Aorta (tissue), 5 donors: ENCODE data around the gene ICOSLG. TPM values are rescaled to one million over a fixed set of nuclear protein-coding genes. Genes with fewer than 3 reads are reported as not detected.
"Not testable (repeated sequence)": the region's sequence is repeated elsewhere in the genome, so short reads cannot be mapped to it uniquely, and the experiment has no call there.

Experiments
- ATAC-seq: fragments of 200-7000 bp; cut with Tn5 transposase; one replicate; pipeline ENCODE4 v1.9.1; 2022; ENCODE audit warnings: moderate library complexity; ENCODE audit not compliant: low FRiP score
- DNase-seq, 2 donors: peaks; one replicate each; pipeline ENCODE4 v3.0.0-alpha.2; 2020
- H3K27ac ChIP-seq, 2 donors: one replicate each; pipeline ENCODE4 v1.5.1; 2013; ENCODE audit warnings: low read length in 2 of 2, mild to moderate bottlenecking in 2 of 2, moderate library complexity in 2 of 2, control low read depth in 1 of 2, inconsistent platforms in 1 of 2, low read depth in 1 of 2
- H3K27me3 ChIP-seq, 2 donors: one replicate each; pipeline ENCODE4 v1.6.1; 2013; ENCODE audit warnings: control low read depth in 1 of 2, low read length in 1 of 2, mild to moderate bottlenecking in 1 of 2, moderate library complexity in 1 of 2; ENCODE audit not compliant: insufficient read depth in 2 of 2, control insufficient read depth in 1 of 2
- H3K36me3 ChIP-seq, 2 donors: one replicate each; pipeline ENCODE4 v1.6.1; 2013; ENCODE audit warnings: control low read depth in 1 of 2, low read length in 1 of 2, mild to moderate bottlenecking in 1 of 2; ENCODE audit not compliant: insufficient read depth in 2 of 2, control insufficient read depth in 1 of 2
- H3K4me1 ChIP-seq, 2 donors: one replicate each; pipeline ENCODE4 v1.6.1; 2013; ENCODE audit warnings: low read length in 2 of 2, control low read depth in 1 of 2, mild to moderate bottlenecking in 1 of 2, moderate library complexity in 1 of 2; ENCODE audit not compliant: insufficient read depth in 2 of 2, control insufficient read depth in 1 of 2
- H3K4me3 ChIP-seq, 2 donors: one replicate each; pipeline ENCODE4 v1.5.1; 2013; ENCODE audit warnings: low read length in 2 of 2, control low read depth in 1 of 2, mild to moderate bottlenecking in 1 of 2
- H3K9me3 ChIP-seq: one replicate; pipeline ENCODE4 v1.6.1; 2013; ENCODE audit warnings: mild to moderate bottlenecking, low read length; ENCODE audit not compliant: control insufficient read depth
- WGBS, 2 donors: extraction: QIAGEN DNeasy Blood & Tissue Kit; methylation state at CpG; one replicate each; pipeline ENCODE4 v1.1.7; 2013; 5-methylcytosine and 5-hydroxymethylcytosine counted together
- intact Hi-C, 2 donors: fragments of 100-400 bp; cut with DNase I; formaldehyde crosslinking; loops; one replicate each; pipeline versions ENCODE4 v1.14.2 to v1.15.0; 2022
- polyA plus RNA-seq, 2 donors: library from polyadenylated mRNA; stranded (reverse); fragments of 200-250 nt; gene quantifications; one replicate each; pipeline ENCODE4 v1.2.3, GENCODE V29; 2013
- total RNA-seq, 2 donors: library from RNA; stranded (reverse); fragmentation: NEBNext Ultra II Directional; extraction: Animal tissue kit (Norgen Biotek cat#: 25700); gene quantifications; one replicate each; pipeline ENCODE4 v1.2.1, GENCODE V29; 2021
- donor health status: healthy with polysubstance abuse.
- donor health status: Bipolar disorder and iron deficiency.
- donor health status: DM: no; HTN: no; CAD: no.
- donor health status: DM: no; HTN: no; CAD: no.
- donor health status: DM: yes; HTN: yes; CAD: no.

ICOSLG gene
- total and polyA plus RNA-seq, 4 donors: 0.56 to 3.9 (median 1.9) TPM

DNA sequence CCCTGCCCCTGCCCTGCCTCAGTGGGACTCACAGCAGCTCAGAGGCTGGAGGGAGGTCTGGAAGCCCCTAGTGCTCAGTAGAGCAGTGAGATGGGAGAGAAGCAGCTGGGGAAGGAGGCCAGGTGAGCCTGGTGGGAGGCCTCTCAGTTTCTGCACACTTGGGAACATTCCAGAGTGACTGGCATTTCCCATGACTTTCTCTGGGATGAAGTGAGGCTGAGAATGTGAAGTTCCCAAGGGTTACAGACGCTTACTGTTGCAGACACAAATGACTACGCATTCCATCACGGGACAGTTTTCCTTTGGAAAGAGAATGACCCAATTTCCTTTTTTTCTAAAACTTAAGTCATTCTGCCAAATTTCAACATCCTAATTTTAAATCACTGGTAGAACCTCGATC, 59.2 kb downstream of the ICOSLG start:
- no CpG with 5 or more reads among the region's 4 CpGs for WGBS, 2 donors
- H3K36me3 ChIP-seq, DNase-seq, H3K4me1 ChIP-seq, H3K4me3 ChIP-seq, H3K27ac ChIP-seq, H3K9me3 ChIP-seq, intact Hi-C loops, H3K27me3 ChIP-seq: not testable (repeated sequence)
- ATAC-seq: peak; percentile 65

DNA sequence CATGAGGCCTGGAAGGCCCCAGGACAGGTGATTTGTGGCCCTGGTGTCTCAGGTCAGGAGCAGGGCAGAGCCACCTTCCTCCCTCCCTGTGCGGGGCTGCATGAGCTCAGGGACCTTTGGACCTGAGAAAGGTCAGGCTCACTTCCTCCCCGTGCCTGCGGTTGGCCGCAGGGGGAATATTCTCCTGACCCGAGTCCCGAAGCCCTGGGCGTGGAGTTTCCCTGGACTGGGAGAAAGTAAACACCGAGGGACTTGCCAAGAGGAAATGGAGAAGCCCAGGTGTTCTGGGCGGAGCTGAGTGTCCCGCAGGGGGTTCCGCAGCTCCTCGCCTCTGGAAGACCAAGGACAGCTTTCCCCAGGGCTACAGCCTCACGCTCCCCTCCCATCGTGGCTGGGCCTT, 64.6 kb downstream of the ICOSLG start:
- ATAC-seq, intact Hi-C loops, H3K4me3 ChIP-seq, H3K4me1 ChIP-seq, H3K36me3 ChIP-seq, H3K27ac ChIP-seq, H3K9me3 ChIP-seq, H3K27me3 ChIP-seq: not testable (repeated sequence)
- WGBS, 2 donors: no CpG with 5 or more reads among the region's 14 CpGs
- peak in 1 of 2 donors; percentile 21 for DNase-seq

DNA sequence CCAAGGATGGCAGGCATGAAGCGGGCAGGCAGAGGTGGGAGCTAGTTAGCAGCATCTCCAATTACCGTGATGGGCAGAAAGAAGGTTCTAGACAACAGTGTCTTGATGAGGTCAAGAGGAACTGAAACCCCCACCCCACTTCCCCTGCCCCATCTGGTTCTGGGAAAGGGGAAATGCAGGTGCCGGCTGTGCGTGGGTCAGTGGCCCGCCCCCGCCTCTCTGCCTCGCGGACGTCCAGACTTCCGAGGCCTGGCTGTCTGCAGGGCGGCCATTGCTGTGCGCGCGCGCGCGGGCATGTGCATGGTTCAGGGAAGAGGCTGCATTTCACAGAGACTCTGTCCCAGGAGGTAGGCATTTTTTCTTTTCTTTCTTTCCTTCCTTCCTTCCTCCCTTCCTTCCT, 65.6 kb downstream of the ICOSLG start:
- H3K9me3 ChIP-seq, H3K36me3 ChIP-seq, ATAC-seq, H3K4me1 ChIP-seq, intact Hi-C loops, H3K27ac ChIP-seq, H3K4me3 ChIP-seq, H3K27me3 ChIP-seq: not testable (repeated sequence)
- no CpG with 5 or more reads among the region's 17 CpGs for WGBS, 2 donors
- DNase-seq: peak in 1 of 2 donors; percentile 43

Other genes starting within 250 kb of the ICOSLG start
- 10 to 100 TPM; 30.3 to 41.5 TPM for gene TRAPPC10, start 228.6 kb downstream of the ICOSLG start, total RNA-seq
- 10 to 100 TPM in 1 of 2 donors, 1 to 10 TPM in 1; 3.5 to 10.6 TPM for gene TRAPPC10, start 228.6 kb downstream of the ICOSLG start, polyA plus RNA-seq
- gene PWP2, start 133.5 kb downstream of the ICOSLG start, total RNA-seq: 1 to 10 TPM; 3.8 to 9.5 TPM
- gene PWP2, start 133.5 kb downstream of the ICOSLG start, polyA plus RNA-seq: 10 to 100 TPM in 1 of 2 donors, not detected in 1; 18.2 TPM
- gene GATD3, start 107.3 kb downstream of the ICOSLG start, total RNA-seq: 10 to 100 TPM in 1 of 2 donors, 1 to 10 TPM in 1; 5.8 to 11.8 TPM
- gene GATD3, start 107.3 kb downstream of the ICOSLG start, polyA plus RNA-seq: 1 to 10 TPM; 5.6 to 6.5 TPM
- not detected for gene DNMT3L, start 21.0 kb upstream of the ICOSLG start, total RNA-seq
- not detected for gene DNMT3L, start 21.0 kb upstream of the ICOSLG start, polyA plus RNA-seq
- gene AIRE, start 44.9 kb upstream of the ICOSLG start, total RNA-seq: under 1 TPM in 1 of 2 donors, not detected in 1; 0.19 TPM
- not detected for gene AIRE, start 44.9 kb upstream of the ICOSLG start, polyA plus RNA-seq
- gene PFKL, start 59.1 kb upstream of the ICOSLG start, total RNA-seq: 100 to 1,000 TPM in 1 of 2 donors, 10 to 100 TPM in 1; 95.1 to 115 TPM
- 100 to 1,000 TPM in 1 of 2 donors, 10 to 100 TPM in 1; 48.0 to 110 TPM for gene PFKL, start 59.1 kb upstream of the ICOSLG start, polyA plus RNA-seq
- gene CFAP410, start 98.4 kb upstream of the ICOSLG start, total RNA-seq: 10 to 100 TPM; 19.4 to 20.9 TPM
- 100 to 1,000 TPM in 1 of 2 donors, 10 to 100 TPM in 1; 26.2 to 121 TPM for gene CFAP410, start 98.4 kb upstream of the ICOSLG start, polyA plus RNA-seq
- gene TRPM2, start 112.7 kb upstream of the ICOSLG start, total RNA-seq: 10 to 100 TPM in 1 of 2 donors, 1 to 10 TPM in 1; 7.0 to 15.8 TPM
- gene TRPM2, start 112.7 kb upstream of the ICOSLG start, polyA plus RNA-seq: 1 to 10 TPM; 2.2 to 4.9 TPM
- gene LRRC3, start 214.6 kb upstream of the ICOSLG start, total RNA-seq: 1 to 10 TPM; 1.6 to 5.3 TPM
- 1 to 10 TPM in 1 of 2 donors, under 1 TPM in 1; 0.63 to 1.5 TPM for gene LRRC3, start 214.6 kb upstream of the ICOSLG start, polyA plus RNA-seq